Panc1 (cell line): Measurements from ENCODE around the gene SLC25A24.
"Not testable (repeated sequence)": the region's sequence is repeated elsewhere in the genome, so short reads cannot be mapped to it uniquely, and the experiment has no call there.

Source experiments
- TF ChIP-seq, protein P1 (sequence below): fragments of 450-650 bp; IDR thresholded peaks from 2 replicates; pipeline ENCODE4 v1.5.1; 2017; ENCODE audit warnings: mild to moderate bottlenecking
- TF ChIP-seq, protein P2 (sequence below), 2 experiments: IDR thresholded peaks; 2 replicates each; pipeline ENCODE4 v1.6.1; 2011 to 2012; ENCODE audit warnings: low read depth in 2 of 2, control low read depth in 1 of 2, low read length in 1 of 2, mild to moderate bottlenecking in 1 of 2, moderate library complexity in 1 of 2; ENCODE audit not compliant: insufficient read depth in 1 of 2

DNA sequence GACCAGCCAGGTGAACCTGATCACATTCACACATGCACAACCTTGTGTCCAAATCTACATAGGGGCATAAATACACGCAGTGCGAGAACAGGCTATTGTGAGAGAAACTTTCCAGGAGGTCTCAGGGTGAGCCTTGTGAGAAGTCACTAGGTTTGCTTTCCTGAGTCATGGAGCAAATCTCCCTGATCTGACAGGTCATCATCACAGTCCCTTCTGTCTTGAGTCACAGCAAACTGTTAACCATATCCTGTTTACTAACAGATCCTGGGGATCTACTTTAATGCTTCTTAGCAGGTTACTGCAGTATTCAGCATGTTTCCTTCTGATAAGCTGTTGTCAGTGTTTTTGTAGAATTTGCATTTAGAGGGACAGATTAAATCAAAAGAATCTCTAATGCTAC lies 35.2 kb upstream of the SLC25A24 start:
- TF ChIP-seq, protein P1, sequence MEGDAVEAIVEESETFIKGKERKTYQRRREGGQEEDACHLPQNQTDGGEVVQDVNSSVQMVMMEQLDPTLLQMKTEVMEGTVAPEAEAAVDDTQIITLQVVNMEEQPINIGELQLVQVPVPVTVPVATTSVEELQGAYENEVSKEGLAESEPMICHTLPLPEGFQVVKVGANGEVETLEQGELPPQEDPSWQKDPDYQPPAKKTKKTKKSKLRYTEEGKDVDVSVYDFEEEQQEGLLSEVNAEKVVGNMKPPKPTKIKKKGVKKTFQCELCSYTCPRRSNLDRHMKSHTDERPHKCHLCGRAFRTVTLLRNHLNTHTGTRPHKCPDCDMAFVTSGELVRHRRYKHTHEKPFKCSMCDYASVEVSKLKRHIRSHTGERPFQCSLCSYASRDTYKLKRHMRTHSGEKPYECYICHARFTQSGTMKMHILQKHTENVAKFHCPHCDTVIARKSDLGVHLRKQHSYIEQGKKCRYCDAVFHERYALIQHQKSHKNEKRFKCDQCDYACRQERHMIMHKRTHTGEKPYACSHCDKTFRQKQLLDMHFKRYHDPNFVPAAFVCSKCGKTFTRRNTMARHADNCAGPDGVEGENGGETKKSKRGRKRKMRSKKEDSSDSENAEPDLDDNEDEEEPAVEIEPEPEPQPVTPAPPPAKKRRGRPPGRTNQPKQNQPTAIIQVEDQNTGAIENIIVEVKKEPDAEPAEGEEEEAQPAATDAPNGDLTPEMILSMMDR, result not testable (repeated sequence)
- TF ChIP-seq, protein P2, sequence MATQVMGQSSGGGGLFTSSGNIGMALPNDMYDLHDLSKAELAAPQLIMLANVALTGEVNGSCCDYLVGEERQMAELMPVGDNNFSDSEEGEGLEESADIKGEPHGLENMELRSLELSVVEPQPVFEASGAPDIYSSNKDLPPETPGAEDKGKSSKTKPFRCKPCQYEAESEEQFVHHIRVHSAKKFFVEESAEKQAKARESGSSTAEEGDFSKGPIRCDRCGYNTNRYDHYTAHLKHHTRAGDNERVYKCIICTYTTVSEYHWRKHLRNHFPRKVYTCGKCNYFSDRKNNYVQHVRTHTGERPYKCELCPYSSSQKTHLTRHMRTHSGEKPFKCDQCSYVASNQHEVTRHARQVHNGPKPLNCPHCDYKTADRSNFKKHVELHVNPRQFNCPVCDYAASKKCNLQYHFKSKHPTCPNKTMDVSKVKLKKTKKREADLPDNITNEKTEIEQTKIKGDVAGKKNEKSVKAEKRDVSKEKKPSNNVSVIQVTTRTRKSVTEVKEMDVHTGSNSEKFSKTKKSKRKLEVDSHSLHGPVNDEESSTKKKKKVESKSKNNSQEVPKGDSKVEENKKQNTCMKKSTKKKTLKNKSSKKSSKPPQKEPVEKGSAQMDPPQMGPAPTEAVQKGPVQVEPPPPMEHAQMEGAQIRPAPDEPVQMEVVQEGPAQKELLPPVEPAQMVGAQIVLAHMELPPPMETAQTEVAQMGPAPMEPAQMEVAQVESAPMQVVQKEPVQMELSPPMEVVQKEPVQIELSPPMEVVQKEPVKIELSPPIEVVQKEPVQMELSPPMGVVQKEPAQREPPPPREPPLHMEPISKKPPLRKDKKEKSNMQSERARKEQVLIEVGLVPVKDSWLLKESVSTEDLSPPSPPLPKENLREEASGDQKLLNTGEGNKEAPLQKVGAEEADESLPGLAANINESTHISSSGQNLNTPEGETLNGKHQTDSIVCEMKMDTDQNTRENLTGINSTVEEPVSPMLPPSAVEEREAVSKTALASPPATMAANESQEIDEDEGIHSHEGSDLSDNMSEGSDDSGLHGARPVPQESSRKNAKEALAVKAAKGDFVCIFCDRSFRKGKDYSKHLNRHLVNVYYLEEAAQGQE (IDR thresholded peaks at IDR 0.05; ENCODE audit: insufficient read depth in 1 of 2, low read depth in 2 of 2, low read length in 1 of 2), result not testable (repeated sequence)
